Measurements from ENCODE around the gene VPS8. TPM values are rescaled to one million over a fixed set of nuclear protein-coding genes. Genes with fewer than 3 reads are reported as not detected.

Gene VPS8
- total and polyA plus RNA-seq, 2 of the 13 experiments (the other 11 are each of a cell fraction or from before 2014, with no cell fraction given), result 14.2 to 35.1 TPM

GRCh38 chr3:185021256-185021655 lies 209.3 kb downstream of the VPS8 start:
- Histone ChIP-seq H3K79me2 (ENCODE audit: insufficient read depth, low read length) (no peaks in the 10 kb centered on the region), H2AFZ (ENCODE audit: low read length) (no peak overlapping the region), H3K4me1 (ENCODE audit: insufficient read depth, low read length) (no peaks in the 10 kb centered on the region), H3K27ac (ENCODE audit: extremely low read length, insufficient read depth, low read length) (no peak overlapping the region), H3K9ac (ENCODE audit: insufficient read depth, low read depth, low read length) (no peak overlapping the region), H3K4me3 (replicated peaks in 1 of 3; ENCODE audit: insufficient read depth in 1 of 3, low read depth in 2 of 3, low read length in 3 of 3) (no peak overlapping the region), H3K36me3 (replicated peaks in 1 of 2; ENCODE audit: control insufficient read depth in 1 of 2, insufficient read depth in 2 of 2, low read length in 2 of 2) (0 out of 5 replicates have a peak, but pooled peaks cover 0 to 3% of the 10 kb centered on the region in 2 experiments), H3K9me3 (ENCODE audit: low read length) (peaks cover 14% of the 10 kb centered on the region), H4K20me1 (ENCODE audit: insufficient read depth, low read length) (no peaks in the 10 kb centered on the region), H3K4me2 (ENCODE audit: low read depth, low read length) (no peak overlapping the region), H3K27me3 (ENCODE audit: control insufficient read depth in 1 of 2, insufficient read depth in 2 of 2, low read length in 2 of 2) (no peaks in the 10 kb centered on the region)
- WGBS (ENCODE audit: low lambda C conversion rate), result 100% methylated on average over 1 of the region's 1 CpG
- intact Hi-C loops (cut with micrococcal nuclease; ENCODE audit: unreplicated experiment) (no loop called here), in situ Hi-C loops (cut with HindIII; ENCODE audit: extremely low pct_ligation_motif_present, low pct_unique_long_range_greater_than_20kb) (no loop called here)
- ChIA-PET POLR2A (no interaction called here), CTCF (ENCODE audit: low intra/inter-chr PET ratio, low total read pairs) (no interaction called here)
- ATAC-seq (no peak), FAIRE-seq (no peak), DNase-seq (ENCODE audit: low spot score) (no peak)
- no TSS peak for BruUV-seq (replicated peaks)
- no peak for TF ChIP-seq ETS1 (CRISPR knock-in tag; IDR thresholded peaks at IDR 0.05)
- no peak for TF ChIP-seq ZNF691 (CRISPR knock-in tag; IDR thresholded peaks at IDR 0.05; ENCODE audit: borderline replicate concordance, low read depth)
- TF ChIP-seq, protein P1, sequence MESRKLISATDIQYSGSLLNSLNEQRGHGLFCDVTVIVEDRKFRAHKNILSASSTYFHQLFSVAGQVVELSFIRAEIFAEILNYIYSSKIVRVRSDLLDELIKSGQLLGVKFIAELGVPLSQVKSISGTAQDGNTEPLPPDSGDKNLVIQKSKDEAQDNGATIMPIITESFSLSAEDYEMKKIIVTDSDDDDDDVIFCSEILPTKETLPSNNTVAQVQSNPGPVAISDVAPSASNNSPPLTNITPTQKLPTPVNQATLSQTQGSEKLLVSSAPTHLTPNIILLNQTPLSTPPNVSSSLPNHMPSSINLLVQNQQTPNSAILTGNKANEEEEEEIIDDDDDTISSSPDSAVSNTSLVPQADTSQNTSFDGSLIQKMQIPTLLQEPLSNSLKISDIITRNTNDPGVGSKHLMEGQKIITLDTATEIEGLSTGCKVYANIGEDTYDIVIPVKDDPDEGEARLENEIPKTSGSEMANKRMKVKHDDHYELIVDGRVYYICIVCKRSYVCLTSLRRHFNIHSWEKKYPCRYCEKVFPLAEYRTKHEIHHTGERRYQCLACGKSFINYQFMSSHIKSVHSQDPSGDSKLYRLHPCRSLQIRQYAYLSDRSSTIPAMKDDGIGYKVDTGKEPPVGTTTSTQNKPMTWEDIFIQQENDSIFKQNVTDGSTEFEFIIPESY (CRISPR knock-in tag; IDR thresholded peaks at IDR 0.05), result no peak
- no peak for TF ChIP-seq NBN (conservative IDR thresholded peaks at IDR 0.05)
- no peak for TF ChIP-seq ZFP90 (CRISPR knock-in tag; IDR thresholded peaks at IDR 0.05; ENCODE audit: borderline replicate concordance)
- no peak for TF ChIP-seq ZFP82 (CRISPR knock-in tag; IDR thresholded peaks at IDR 0.05; ENCODE audit: borderline replicate concordance)
- TF ChIP-seq KLF13 (CRISPR knock-in tag; IDR thresholded peaks at IDR 0.05), result no peak
- TF ChIP-seq, protein P2, sequence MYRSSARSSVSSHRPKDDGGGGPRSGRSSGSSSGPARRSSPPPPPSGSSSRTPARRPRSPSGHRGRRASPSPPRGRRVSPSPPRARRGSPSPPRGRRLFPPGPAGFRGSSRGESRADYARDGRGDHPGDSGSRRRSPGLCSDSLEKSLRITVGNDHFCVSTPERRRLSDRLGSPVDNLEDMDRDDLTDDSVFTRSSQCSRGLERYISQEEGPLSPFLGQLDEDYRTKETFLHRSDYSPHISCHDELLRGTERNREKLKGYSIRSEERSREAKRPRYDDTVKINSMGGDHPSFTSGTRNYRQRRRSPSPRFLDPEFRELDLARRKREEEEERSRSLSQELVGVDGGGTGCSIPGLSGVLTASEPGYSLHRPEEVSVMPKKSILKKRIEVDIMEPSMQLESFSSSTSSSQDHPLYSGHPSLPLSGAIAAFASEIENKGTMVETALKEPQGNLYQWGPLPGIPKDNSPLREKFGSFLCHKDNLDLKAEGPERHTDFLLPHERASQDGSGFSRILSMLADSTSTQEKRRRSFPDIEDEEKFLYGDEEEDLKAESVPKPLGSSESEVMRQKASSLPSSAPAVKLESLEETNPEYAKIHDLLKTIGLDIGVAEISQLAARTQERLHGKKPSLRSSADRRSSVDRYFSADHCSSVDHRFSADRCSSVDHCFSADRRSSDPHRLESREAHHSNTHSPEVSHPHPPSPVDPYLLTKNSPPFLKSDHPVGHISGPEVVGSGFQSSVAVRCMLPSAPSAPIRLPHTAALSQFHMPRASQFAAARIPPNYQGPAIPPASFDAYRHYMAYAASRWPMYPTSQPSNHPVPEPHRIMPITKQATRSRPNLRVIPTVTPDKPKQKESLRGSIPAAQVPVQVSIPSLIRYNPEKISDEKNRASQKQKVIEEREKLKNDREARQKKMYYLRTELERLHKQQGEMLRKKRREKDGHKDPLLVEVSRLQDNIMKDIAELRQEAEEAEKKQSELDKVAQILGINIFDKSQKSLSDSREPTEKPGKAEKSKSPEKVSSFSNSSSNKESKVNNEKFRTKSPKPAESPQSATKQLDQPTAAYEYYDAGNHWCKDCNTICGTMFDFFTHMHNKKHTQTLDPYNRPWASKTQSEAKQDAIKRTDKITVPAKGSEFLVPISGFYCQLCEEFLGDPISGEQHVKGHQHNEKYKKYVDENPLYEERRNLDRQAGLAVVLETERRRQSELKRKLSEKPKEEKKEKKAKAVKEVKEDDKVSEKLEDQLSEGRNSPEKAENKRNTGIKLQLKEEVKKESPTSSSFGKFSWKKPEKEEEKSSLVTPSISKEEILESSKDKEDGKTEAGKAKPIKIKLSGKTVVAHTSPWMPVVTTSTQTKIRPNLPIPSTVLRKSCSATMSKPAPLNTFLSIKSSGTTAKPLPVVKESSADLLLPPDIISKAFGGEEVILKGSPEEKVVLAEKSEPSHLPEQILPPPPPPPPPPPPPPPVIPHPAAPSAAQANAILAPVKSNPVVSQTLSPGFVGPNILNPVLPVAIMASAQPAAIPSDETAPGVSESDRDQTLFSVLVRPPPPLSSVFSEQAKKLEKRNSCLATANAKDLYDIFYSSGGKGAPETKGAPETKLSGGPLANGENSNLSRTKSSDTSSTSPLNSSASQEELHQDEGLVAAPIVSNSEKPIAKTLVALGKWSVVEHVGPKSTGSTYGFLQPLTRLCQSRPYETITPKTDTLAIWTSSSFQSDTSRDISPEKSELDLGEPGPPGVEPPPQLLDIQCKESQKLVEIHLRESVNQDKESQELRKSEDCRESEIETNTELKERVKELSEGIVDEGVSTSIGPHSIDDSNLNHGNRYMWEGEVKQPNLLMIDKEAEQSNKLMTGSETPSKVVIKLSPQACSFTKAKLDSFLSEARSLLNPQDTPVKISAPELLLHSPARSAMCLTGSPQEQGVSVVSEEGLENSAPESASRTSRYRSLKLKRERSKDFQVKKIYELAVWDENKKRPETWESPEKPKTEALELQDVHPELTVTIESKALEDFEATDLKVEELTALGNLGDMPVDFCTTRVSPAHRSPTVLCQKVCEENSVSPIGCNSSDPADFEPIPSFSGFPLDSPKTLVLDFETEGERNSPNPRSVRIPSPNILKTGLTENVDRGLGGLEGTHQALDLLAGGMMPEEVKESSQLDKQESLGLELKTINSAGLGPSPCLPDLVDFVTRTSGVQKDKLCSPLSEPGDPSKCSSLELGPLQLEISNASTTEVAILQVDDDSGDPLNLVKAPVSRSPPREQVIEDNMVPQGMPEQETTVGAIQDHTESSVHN (CRISPR knock-in tag; IDR thresholded peaks at IDR 0.05), result no peak
- no peak for TF ChIP-seq TAF15 (IDR thresholded peaks at IDR 0.05; ENCODE audit: low read depth, low read length, poor library complexity, severe bottlenecking)
- no peak for TF ChIP-seq ZBTB1 (CRISPR knock-in tag; IDR thresholded peaks at IDR 0.05; ENCODE audit: borderline replicate concordance)
- TF ChIP-seq ZNF34 (CRISPR knock-in tag; IDR thresholded peaks at IDR 0.05; ENCODE audit: borderline replicate concordance), result no peak
- no peak for TF ChIP-seq HCFC1 (IDR thresholded peaks at IDR 0.05; ENCODE audit: low read depth, low read length)
- no peak for TF ChIP-seq TSC22D2 (CRISPR knock-in tag; IDR thresholded peaks at IDR 0.05; ENCODE audit: borderline replicate concordance)

Data from HepG2 (cell line).